DND-41 (cell line): ENCODE results near the gene SPACA6.
"Not testable (repeated sequence)": the region's sequence is repeated elsewhere in the genome, so short reads cannot be mapped to it uniquely, and the experiment has no call there.

Source experiments
- ATAC-seq: fragments of 200-7000 bp; cut with Tn5 transposase; 3 replicates; pipeline ENCODE4 v1.9.1; 2021; ENCODE audit warnings: low read depth; ENCODE audit not compliant: insufficient read depth
- DNase-seq: peaks from one replicate; pipeline ENCODE4 v3.0.0-alpha.2; 2020
- H2AFZ ChIP-seq: 2 replicates; pipeline ENCODE4 v1.6.0; 2012; ENCODE audit warnings: low read depth, low read length
- H3K27ac ChIP-seq: 2 replicates; pipeline ENCODE4 v1.5.1; 2012; ENCODE audit warnings: low read length, inconsistent platforms
- H3K27me3 ChIP-seq: fragments of 200-600 bp; sonication (generic); 2 replicates; pipeline ENCODE4 v1.6.0; 2012; ENCODE audit warnings: low read length, mild to moderate bottlenecking, inconsistent platforms; ENCODE audit not compliant: insufficient read depth, poor library complexity
- H3K36me3 ChIP-seq: 2 replicates; pipeline ENCODE4 v1.5.1; 2012; ENCODE audit warnings: low read length, inconsistent platforms; ENCODE audit not compliant: insufficient read depth
- H3K4me1 ChIP-seq: 2 replicates; pipeline ENCODE4 v1.5.1; 2012; ENCODE audit warnings: mild to moderate bottlenecking, low read length; ENCODE audit not compliant: insufficient read depth
- H3K4me2 ChIP-seq: 2 replicates; pipeline ENCODE4 v1.6.0; 2012; ENCODE audit warnings: mild to moderate bottlenecking, moderate library complexity, low read length, inconsistent platforms; ENCODE audit not compliant: insufficient read depth
- H3K4me3 ChIP-seq, 2 experiments: fragments of 200-600 bp in 1 of 2; shearing (Covaris generic) in 1 of 2; 2 replicates each; pipeline ENCODE4 v1.5.1; 2012 to 2016; ENCODE audit warnings: inconsistent platforms in 2 of 2, low read length in 2 of 2, mild to moderate bottlenecking in 2 of 2, low read depth in 1 of 2, moderate library complexity in 1 of 2
- H3K79me2 ChIP-seq: 2 replicates; pipeline ENCODE4 v1.6.0; 2012; ENCODE audit warnings: low read length, inconsistent platforms; ENCODE audit not compliant: insufficient read depth
- H3K9ac ChIP-seq: 2 replicates; pipeline ENCODE4 v1.6.0; 2012; ENCODE audit warnings: low read depth, mild to moderate bottlenecking, inconsistent platforms, low read length, moderate library complexity
- H3K9me3 ChIP-seq: 2 replicates; pipeline ENCODE4 v1.5.1; 2012; ENCODE audit warnings: low read length, moderate library complexity, mild to moderate bottlenecking, inconsistent platforms; ENCODE audit not compliant: insufficient read depth, severe bottlenecking
- H4K20me1 ChIP-seq: 2 replicates; pipeline ENCODE4 v1.6.0; 2012; ENCODE audit warnings: low read length; ENCODE audit not compliant: insufficient read depth
- EZH2 ChIP-seq: IDR thresholded peaks from 3 replicates; pipeline ENCODE4 v1.6.1; 2012; ENCODE audit warnings: borderline replicate concordance, low read depth, mild to moderate bottlenecking, moderate library complexity, low read length, inconsistent platforms; ENCODE audit not compliant: severe bottlenecking
- TF ChIP-seq, protein P1 (sequence below): IDR thresholded peaks from 2 replicates; pipeline ENCODE4 v1.5.1; 2012; ENCODE audit warnings: borderline replicate concordance, low read length, moderate library complexity, mild to moderate bottlenecking; ENCODE audit not compliant: poor library complexity, severe bottlenecking; ENCODE audit errors: extremely low read depth

The SPACA6 gene

GRCh38 chr19:51693260-51693659 is at the start of gene SPACA6:
Gene SPACA6, plus strand, starts transcription at chr19:51693330. Its CDS starts 197 bp downstream, at chr19:51693527.
- H3K4me2 ChIP-seq, result no peak within 1 kb of the TSS
- no peak for DNase-seq
- H3K9me3 ChIP-seq, result no peaks in the 10 kb centered on the region
- no peaks in the 10 kb centered on the region for H3K79me2 ChIP-seq
- TF ChIP-seq EZH2, result no peak
- TF ChIP-seq, protein P1, sequence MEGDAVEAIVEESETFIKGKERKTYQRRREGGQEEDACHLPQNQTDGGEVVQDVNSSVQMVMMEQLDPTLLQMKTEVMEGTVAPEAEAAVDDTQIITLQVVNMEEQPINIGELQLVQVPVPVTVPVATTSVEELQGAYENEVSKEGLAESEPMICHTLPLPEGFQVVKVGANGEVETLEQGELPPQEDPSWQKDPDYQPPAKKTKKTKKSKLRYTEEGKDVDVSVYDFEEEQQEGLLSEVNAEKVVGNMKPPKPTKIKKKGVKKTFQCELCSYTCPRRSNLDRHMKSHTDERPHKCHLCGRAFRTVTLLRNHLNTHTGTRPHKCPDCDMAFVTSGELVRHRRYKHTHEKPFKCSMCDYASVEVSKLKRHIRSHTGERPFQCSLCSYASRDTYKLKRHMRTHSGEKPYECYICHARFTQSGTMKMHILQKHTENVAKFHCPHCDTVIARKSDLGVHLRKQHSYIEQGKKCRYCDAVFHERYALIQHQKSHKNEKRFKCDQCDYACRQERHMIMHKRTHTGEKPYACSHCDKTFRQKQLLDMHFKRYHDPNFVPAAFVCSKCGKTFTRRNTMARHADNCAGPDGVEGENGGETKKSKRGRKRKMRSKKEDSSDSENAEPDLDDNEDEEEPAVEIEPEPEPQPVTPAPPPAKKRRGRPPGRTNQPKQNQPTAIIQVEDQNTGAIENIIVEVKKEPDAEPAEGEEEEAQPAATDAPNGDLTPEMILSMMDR, result no peak
- H2AFZ ChIP-seq, result no peak within 1 kb of the TSS
- no peak within 1 kb of the TSS for H3K27ac ChIP-seq
- H3K27me3 ChIP-seq, result peaks cover 28% of the 10 kb centered on the region
- no peak within 1 kb of the TSS for H3K9ac ChIP-seq
- peaks cover 5% of the 10 kb centered on the region; the same call in 1 of the 2 replicates for H4K20me1 ChIP-seq
- peaks cover 19% of the 10 kb centered on the region for H3K4me1 ChIP-seq
- no peaks in the 10 kb centered on the region for H3K36me3 ChIP-seq
- no peak within 1 kb of the TSS for H3K4me3 ChIP-seq
- ATAC-seq, result no peak

DNA sequence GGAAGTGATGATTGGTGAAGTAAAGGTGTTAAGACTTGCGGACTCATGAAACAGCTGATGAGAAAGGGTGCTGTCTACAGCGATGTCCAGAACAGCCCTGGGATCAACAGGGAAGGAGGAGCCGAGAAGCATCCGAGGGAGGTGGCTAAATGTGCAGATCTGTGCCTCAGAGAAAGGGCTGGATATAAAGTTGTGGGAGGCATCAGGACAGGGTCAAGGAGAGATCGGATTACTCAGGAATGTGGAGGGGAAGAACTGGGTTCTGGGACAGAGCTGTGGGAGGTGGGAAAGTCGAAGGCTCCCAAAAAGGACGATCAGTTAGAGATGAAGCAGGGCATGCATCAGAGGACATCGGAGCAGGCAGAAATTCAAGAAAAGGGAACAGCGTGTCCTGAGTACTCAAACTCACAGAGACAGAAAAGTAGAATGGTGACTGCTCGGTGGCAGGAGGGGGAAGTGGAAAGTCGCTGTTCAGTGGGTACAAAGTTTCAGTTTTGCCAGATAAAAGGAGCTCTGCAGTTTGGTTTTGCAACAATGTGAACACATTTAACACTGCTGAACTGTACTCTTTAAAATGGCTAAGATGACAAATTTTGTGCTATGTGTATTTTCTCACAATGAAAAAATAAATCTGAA is 48.4 kb upstream of the SPACA6 start:
- DNase-seq (no peak), ATAC-seq (no peak)
- H3K9me3 ChIP-seq, result no peaks in the 10 kb centered on the region
- H3K4me1 ChIP-seq, result no peaks in the 10 kb centered on the region
- no peaks in the 10 kb centered on the region for H3K27me3 ChIP-seq
- no peak overlapping the region for H3K4me3 ChIP-seq
- no peaks in the 10 kb centered on the region for H3K36me3 ChIP-seq
- H3K79me2 ChIP-seq, result no peaks in the 10 kb centered on the region
- H3K4me2 ChIP-seq, result no peak overlapping the region
- no peak overlapping the region for H3K27ac ChIP-seq
- TF ChIP-seq, protein P1, result no peak
- TF ChIP-seq EZH2, result no peak
- no peak overlapping the region for H3K9ac ChIP-seq
- no peak overlapping the region for H2AFZ ChIP-seq
- H4K20me1 ChIP-seq, result no peaks in the 10 kb centered on the region

DNA sequence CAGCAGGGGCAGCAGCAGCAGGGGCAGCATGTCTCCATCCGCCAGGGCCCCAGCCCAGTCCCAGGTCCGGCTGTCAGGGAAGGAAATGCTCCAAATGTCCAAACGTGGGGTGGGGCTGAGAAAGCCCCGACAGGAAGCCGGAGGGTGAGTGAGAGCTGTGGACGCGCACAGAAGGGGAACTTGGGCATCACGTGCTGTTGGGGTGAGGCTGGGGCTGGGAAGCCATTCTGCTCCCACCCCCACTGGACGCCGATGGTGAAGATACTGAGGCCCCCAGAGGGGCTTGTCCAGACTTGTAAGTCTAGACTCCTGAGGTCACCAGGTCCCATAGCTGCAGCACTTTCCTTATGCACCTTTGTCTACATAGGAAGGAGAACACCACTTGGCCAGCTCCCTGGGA is 46.4 kb upstream of the SPACA6 start, which contains the start of gene SIGLEC14:
Gene SIGLEC14, minus strand, starts transcription at position 96 of the 400 bp plus-strand sequence. Its CDS starts 66 bp downstream, at position 30.
- H4K20me1 ChIP-seq, H2AFZ ChIP-seq, H3K9me3 ChIP-seq, H3K4me3 ChIP-seq, H3K27ac ChIP-seq, H3K4me2 ChIP-seq, H3K27me3 ChIP-seq, H3K4me1 ChIP-seq, DNase-seq, ATAC-seq, H3K79me2 ChIP-seq, H3K9ac ChIP-seq, H3K36me3 ChIP-seq: not testable (repeated sequence)

- no peaks in the 10 kb centered on the region for H3K36me3 ChIP-seq
- H3K4me2 ChIP-seq, result no peak overlapping the region
- no peaks in the 10 kb centered on the region for H3K79me2 ChIP-seq
- no peak overlapping the region for H3K27ac ChIP-seq
- ATAC-seq (no peak), DNase-seq (no peak)
- no peak overlapping the region for H3K4me3 ChIP-seq
- H3K9me3 ChIP-seq, result no peaks in the 10 kb centered on the region
- H4K20me1 ChIP-seq, result no peaks in the 10 kb centered on the region
- TF ChIP-seq EZH2, result no peak
- TF ChIP-seq, protein P1, result no peak
- no peaks in the 10 kb centered on the region for H3K4me1 ChIP-seq
- no peaks in the 10 kb centered on the region for H3K27me3 ChIP-seq
- H2AFZ ChIP-seq, result no peak overlapping the region
- H3K9ac ChIP-seq, result no peak overlapping the region
These were observed 45.8 kb upstream of the SPACA6 start for GRCh38 chr19:51647318-51647717.
